HG03457 (cell line): ENCODE results near the gene WWOX.

Source experiments
- ATAC-seq: cut with Tn5 transposase; IDR thresholded peaks from one replicate; pipeline ENCODE4 v1.9.1; 2021; ENCODE audit warnings: moderate number of reproducible peaks; ENCODE audit not compliant: unreplicated experiment

WWOX gene

DNA sequence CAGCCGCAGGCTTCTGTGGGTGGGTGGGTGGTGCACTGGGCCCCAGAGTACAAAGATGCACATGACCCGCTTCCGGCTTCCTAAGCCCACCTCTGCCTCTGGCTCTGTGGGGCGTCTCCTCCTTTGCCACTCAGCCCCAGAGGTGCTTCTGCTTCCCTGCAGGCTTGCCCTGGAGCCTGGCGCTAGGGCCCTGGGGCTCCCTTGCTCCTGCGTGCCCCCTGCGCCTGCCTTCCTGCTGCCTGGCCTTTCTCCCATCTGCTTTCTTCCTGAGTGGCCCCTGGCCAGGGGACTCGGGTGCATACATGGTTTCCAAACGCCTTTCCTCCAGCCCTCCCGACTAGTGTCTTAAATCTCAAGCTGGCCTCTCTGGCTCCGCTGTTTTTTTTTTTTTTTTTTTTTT, 3.4 kb downstream of the WWOX start:
- ATAC-seq = no peak

- no peak for ATAC-seq
These were observed 6.1 kb downstream of the WWOX start for GRCh38 chr16:78105517-78105916.

DNA sequence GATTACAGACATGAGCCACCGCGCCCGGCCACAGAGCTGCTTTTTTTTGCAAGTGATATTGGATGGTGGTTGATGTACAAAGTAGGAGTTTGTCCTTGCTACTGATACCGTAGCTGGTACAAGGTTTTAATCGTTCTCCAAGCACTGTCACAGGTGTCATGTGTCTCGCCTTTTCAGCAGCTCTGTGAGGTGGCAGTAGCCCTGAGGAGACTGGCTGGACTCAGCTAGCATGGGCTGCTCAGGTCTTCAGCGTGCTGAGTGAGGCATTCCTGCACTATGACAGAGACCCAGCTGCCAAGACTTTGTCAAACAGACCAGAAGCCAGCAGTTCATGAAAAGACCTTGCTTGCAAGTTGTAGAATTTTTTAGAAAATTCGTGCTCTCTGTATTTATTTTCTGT, 7.2 kb downstream of the WWOX start:
- ATAC-seq = no peak

DNA sequence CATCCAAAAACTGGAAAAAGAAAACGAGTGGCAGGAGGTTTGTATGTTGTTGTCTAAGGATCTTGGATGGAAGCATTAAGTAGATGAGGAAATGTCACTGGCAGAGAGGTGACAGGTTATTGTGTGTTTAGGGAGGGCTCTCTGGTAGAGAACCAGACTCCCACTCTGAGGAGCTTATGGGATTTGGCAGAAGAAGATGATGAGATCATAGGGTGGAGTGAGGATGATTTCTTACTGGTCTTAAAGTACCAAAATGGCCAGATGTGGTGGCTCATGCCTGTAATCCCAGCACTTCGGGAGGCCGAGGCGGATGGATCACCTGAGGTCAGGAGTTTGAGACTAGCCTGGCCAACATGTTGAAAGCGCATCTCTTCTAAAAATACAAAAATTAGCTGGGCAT, 9.0 kb downstream of the WWOX start:
- ATAC-seq = no peak

- ATAC-seq = no peak
These were observed 13.8 kb downstream of the WWOX start for GRCh38 chr16:78113258-78113657.

DNA sequence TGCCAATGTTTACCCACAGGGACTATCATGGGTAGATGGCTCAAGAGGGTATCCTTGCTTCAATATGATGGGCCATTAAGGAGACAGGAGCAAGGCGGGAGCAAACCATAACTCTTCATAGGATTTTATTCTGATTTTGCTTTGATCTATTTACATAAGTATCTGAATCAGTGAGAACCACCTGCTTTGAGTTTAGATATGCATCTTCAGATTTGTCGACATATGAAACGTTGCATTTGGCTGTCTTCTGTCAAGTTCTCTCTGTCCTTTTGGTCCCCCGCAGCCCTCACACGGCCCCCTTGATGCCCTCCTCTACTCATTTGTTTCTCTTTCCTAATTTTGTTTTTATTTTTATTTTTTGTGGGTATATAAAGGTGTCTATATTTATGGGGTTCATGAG, 16.2 kb downstream of the WWOX start:
- no peak for ATAC-seq

- ATAC-seq = no peak
These were observed 17.5 kb downstream of the WWOX start for GRCh38 chr16:78116946-78117345.

DNA sequence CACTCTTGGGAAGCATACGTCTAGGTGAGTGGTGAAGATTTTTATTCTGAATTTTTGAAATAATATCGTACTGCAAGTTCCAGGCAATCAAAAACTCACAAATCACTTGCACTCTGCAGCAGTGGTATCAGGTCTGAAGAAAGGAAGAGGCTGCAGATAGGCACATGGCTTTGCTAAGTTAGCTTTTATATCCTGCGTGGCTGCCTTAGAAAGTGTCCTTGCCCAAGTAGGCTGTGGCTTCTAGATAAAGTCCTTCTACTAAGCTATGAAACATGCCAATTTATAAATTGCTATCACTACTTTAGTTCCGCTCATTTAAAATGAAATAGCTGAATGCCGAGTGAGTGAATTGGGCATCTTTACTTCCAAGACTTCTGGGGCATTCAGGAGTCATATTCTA, 17.9 kb downstream of the WWOX start:
- no peak for ATAC-seq

GRCh38 chr16:78118469-78119025, 19.1 kb downstream of the WWOX start:
- ATAC-seq = no peak

DNA sequence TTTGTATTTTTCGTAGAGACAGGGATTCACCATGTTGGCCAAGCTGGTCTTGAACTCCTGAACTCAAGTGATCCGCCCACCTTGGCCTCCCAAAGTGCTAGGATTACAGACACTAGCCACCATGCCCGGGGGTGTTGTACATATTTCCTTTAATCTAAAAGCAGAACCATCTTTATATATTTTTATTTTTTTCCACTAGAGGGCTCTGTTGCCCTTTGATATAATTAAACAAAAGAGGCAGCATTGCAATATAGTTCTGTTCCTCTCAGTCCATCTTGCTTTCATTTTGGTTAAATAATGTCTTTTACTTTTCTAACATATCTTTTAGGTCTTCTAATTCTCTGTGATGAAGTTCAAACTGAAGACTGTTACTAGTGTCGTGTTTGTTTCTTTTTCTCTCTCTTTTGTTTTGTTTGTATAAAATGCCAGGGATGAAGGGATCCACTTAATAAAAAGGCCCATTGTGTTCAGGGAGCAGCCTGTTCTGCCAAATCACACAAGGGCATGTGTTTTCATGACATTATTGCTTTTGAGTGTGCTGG, 23.4 kb downstream of the WWOX start:
- peak; percentile 80 for ATAC-seq

- ATAC-seq = no peak
These were observed 25.8 kb downstream of the WWOX start for GRCh38 chr16:78125112-78125844.

DNA sequence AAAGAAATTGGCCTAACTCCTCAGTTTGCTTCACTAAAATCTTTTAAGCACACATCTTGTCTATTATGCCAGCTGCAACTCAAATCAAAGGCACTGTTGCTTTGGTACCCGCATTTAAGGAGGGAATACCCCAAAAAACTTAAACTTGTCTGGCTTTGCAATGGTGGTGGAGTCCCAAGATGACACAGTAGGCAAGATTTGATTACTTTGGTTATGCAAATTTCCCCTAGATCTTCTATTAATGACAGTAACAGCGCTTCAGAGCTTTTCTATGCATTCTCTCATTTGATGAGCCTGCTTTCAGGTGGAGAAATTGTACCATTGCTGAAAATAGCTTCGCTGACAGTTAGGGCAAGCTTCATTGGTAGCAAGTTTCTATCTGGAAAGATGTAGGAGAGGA, 27.2 kb downstream of the WWOX start:
- no peak for ATAC-seq

DNA sequence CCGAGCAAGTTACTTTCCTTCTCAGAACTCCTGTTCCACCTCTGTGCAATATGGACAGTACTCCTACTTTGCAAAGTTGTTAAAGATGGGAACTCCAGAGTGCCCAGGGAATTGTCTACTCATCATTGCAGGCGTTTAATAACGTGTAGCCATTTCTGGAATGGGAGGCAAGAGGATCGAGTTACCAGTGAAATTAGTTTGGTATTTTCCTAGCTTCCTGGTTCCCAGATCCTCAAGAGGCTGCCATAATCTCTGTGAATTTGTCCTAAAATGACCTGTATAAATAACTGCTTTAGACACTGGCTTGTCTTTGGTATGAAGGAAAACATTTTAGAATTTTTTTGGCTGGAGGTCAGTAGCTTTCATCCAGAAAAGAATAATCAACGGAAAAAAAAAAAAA, 27.7 kb downstream of the WWOX start:
- ATAC-seq = no peak

- no peak for ATAC-seq
These were observed 29.5 kb downstream of the WWOX start for GRCh38 chr16:78128913-78129312.

DNA sequence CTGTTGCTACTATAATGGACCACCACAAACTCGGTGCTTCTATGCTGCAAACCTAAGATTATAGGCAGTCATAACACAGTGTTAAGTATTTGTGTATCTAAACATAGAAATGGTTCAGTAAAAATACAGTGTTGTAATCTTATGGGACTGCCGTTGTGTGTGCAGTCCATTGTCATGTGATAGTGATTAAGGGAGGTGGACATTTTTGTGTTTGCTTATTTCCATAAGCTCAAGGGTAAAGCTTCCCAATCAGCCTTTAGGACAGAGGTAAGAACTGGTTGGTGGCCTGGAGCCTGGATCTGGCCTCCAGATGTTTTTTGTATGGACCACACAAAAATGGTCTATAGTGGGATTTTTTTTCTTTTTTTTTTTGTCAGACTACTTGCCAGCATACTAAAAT, 29.9 kb downstream of the WWOX start:
- ATAC-seq = no peak

GRCh38 chr16:78130083-78130608, 30.7 kb downstream of the WWOX start:
- no peak for ATAC-seq

DNA sequence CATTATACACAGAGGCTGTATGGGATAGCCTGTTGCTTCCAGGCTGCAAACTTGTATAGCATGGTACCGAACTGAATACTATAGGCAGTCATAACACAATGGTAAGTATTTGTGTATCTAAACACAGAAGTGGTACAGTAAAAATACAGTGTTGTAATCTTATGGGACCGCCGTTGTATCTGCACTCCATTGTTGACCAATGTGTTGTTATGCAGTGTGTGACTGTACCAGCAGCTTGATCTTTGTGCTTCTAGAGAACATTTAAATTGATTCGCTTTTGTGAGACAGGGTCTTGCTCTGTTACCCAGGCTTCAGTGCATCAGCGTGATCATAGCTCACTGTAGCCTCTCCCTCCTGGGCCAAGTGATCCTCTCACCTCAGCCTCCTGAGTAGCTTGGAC, 31.5 kb downstream of the WWOX start:
- ATAC-seq = no peak

DNA sequence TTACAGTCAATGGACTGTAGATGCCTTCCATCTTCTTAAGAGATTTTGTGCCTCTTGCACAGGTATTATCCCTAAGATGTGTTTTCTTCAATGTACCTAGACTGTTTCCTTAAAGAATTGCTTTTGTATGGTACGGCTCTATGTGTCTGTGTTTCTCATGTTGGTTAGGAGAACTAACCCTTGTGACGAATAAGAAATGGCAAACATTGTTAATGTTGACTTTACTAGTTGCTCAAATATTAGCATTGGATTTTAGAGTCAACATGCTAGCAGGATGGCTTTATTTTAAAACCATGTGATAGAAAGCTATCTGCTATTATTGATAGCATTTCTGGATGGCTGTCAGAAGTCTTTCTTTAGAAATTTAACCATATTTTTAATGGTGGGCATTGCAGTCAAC, 34.5 kb downstream of the WWOX start:
- no peak for ATAC-seq

- ATAC-seq = no peak
These were observed 35.6 kb downstream of the WWOX start for GRCh38 chr16:78134944-78135619.

- ATAC-seq = no peak
These were observed 37.7 kb downstream of the WWOX start for GRCh38 chr16:78137179-78137578.

GRCh38 chr16:78137782-78138616, 38.5 kb downstream of the WWOX start:
- ATAC-seq = no peak
